ENCODE results near the gene GFER. TPM values are rescaled to one million over a fixed set of nuclear protein-coding genes. Genes with fewer than 3 reads are reported as not detected.

GFER gene
- total and polyA plus RNA-seq, 9 of the 15 experiments (the other 6 are each of a cell fraction or from before 2014, with no cell fraction given), result 4.3 to 53.7 (median 19.8) TPM

DNA sequence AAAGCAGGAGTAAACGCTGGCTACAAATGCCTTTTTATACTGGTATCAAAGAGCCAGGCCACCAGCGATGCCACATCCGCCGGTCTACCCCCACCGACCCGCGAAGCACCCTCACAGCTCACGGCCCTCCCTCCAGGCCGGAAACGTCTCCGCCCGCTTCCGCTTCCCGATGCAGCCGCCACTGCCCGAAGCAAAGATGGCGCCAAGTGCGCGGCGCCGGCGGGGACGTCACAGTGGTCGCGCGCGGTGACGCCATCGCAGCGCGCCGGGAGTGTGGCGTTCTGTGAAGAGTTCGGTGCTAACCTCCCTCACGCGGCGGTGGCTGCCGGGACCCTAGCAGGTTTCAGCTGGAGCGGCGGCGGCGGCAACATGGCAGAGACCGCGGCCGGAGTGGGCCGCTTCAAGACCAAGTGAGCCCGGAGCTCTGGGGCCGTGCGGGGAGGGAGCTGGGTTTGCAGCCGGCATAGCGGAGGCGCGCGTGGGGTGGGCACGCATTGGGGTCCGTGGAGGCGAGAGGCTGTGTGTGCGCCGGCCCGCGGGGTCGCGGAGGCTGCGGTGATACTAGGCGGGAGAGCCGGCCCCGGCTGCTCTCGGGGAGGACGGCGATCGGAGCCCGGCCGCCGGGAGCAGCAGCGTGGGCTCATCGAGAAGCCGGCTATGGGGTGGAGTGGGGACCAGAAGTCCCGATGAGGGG is 12.1 kb upstream of the GFER start, which contains the start of gene TBL3 (continued):
- TF ChIP-seq, protein P1, sequence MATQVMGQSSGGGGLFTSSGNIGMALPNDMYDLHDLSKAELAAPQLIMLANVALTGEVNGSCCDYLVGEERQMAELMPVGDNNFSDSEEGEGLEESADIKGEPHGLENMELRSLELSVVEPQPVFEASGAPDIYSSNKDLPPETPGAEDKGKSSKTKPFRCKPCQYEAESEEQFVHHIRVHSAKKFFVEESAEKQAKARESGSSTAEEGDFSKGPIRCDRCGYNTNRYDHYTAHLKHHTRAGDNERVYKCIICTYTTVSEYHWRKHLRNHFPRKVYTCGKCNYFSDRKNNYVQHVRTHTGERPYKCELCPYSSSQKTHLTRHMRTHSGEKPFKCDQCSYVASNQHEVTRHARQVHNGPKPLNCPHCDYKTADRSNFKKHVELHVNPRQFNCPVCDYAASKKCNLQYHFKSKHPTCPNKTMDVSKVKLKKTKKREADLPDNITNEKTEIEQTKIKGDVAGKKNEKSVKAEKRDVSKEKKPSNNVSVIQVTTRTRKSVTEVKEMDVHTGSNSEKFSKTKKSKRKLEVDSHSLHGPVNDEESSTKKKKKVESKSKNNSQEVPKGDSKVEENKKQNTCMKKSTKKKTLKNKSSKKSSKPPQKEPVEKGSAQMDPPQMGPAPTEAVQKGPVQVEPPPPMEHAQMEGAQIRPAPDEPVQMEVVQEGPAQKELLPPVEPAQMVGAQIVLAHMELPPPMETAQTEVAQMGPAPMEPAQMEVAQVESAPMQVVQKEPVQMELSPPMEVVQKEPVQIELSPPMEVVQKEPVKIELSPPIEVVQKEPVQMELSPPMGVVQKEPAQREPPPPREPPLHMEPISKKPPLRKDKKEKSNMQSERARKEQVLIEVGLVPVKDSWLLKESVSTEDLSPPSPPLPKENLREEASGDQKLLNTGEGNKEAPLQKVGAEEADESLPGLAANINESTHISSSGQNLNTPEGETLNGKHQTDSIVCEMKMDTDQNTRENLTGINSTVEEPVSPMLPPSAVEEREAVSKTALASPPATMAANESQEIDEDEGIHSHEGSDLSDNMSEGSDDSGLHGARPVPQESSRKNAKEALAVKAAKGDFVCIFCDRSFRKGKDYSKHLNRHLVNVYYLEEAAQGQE (IDR thresholded peaks at IDR 0.05; ENCODE audit: borderline replicate concordance), result no peak; the same call in 1 of the 2 replicates
- TF ChIP-seq, protein P1 (CRISPR knock-in tag; IDR thresholded peaks at IDR 0.05; ENCODE audit: low read depth), result peak; percentile 64; the same call in 1 of the 2 replicates
- no peak for TF ChIP-seq PHF21A (IDR thresholded peaks at IDR 0.05; ENCODE audit: borderline replicate concordance, low read depth)
- no peak for TF ChIP-seq TFAM (CRISPR knock-in tag; conservative IDR thresholded peaks at IDR 0.05)
- TF ChIP-seq CREB1 (IDR thresholded peaks at IDR 0.05), result peak; percentile 100
- peak; percentile 100 for TF ChIP-seq CREB1 (CRISPR knock-in tag; IDR thresholded peaks at IDR 0.05)
- TF ChIP-seq RBM22 (IDR thresholded peaks at IDR 0.05; ENCODE audit: low read depth, low read length, poor library complexity, severe bottlenecking), result no peak
- TF ChIP-seq CBX3 (IDR thresholded peaks at IDR 0.05; ENCODE audit: borderline replicate concordance in 1 of 2, low read length in 2 of 2), result peak in 1 of 2 experiments; percentile 37; a peak in 1 of 3 replicates
- TF ChIP-seq KAT7 (CRISPR knock-in tag; IDR thresholded peaks at IDR 0.05; ENCODE audit: borderline replicate concordance), result peak; percentile 93; the same call in 1 of the 2 replicates
- no peak for TF ChIP-seq ZNF280A (IDR thresholded peaks at IDR 0.05; ENCODE audit: low read depth, partially characterized antibody)
- TF ChIP-seq ESRRA (IDR thresholded peaks at IDR 0.05; ENCODE audit: borderline replicate concordance, low read depth), result peak; percentile 77
- TF ChIP-seq ZNF75A (CRISPR knock-in tag; IDR thresholded peaks at IDR 0.05), result no peak
- TF ChIP-seq, protein P2, sequence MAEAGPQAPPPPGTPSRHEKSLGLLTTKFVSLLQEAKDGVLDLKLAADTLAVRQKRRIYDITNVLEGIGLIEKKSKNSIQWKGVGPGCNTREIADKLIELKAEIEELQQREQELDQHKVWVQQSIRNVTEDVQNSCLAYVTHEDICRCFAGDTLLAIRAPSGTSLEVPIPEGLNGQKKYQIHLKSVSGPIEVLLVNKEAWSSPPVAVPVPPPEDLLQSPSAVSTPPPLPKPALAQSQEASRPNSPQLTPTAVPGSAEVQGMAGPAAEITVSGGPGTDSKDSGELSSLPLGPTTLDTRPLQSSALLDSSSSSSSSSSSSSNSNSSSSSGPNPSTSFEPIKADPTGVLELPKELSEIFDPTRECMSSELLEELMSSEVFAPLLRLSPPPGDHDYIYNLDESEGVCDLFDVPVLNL (CRISPR knock-in tag; IDR thresholded peaks at IDR 0.05; ENCODE audit: low read depth), result peak; percentile 84; the same call in 1 of the 2 replicates
- peak in 1 of 2 experiments; percentile 96; a peak in 2 of 4 replicates for TF ChIP-seq HDAC1 (IDR thresholded peaks at IDR 0.05)
- peak; percentile 27; the same call in 1 of the 2 replicates for TF ChIP-seq NCOR1 (IDR thresholded peaks at IDR 0.05)
- no peak for TF ChIP-seq ZNF444 (CRISPR knock-in tag; IDR thresholded peaks at IDR 0.05)
- TF ChIP-seq NFE2 (IDR thresholded peaks at IDR 0.05; ENCODE audit: low read depth), result no peak
- no peak for TF ChIP-seq ZFP36 (IDR thresholded peaks at IDR 0.05; ENCODE audit: low read depth, low read length, partially characterized antibody)
- no peak for TF ChIP-seq BCOR (IDR thresholded peaks at IDR 0.05)
